ENCODE results near the gene CALHM6. TPM values are rescaled to one million over a fixed set of nuclear protein-coding genes. Genes with fewer than 3 reads are reported as not detected.
"Not testable (repeated sequence)": the region's sequence is repeated elsewhere in the genome, so short reads cannot be mapped to it uniquely, and the experiment has no call there.

The CALHM6 gene
- total RNA-seq, 1 donor from 2014 or later = not detected

DNA sequence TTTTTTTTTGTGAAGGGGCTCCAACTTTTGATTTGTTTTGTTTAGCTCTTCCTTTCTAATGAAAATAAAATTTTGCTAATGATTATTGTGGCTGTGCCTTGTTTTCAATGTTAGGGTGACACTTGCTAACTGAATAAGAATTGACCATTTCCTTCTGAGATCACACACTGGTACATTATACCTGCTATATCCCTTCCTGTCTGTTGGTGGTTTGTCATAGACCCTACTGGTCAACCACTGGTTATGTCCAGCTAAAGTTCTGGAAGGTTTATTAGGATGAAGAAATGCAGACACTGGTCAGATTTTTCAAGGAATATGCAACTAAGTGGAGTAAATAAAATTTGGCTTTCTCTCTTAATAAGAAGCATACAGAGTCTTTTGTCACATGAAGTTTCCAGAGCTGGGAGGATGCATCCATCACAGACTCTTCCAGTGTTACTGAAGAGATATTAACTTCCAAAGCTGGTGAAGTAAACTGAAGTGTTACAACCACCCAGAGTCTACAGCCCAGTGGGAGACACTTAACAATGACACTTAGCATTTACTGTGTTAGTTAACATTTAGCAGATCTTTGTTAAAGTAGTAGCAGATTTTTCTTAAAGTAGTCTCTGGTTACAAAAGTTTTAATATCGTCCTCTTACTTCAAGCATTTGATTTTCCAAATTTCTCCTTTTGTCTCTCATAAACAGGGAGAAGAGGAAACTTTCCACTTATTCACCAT, 30.6 kb downstream of the CALHM6 start:
- H3K9me3 ChIP-seq = no peaks in the 10 kb centered on the region
- no peaks in the 10 kb centered on the region for H3K36me3 ChIP-seq
- H3K27me3 ChIP-seq = no peaks in the 10 kb centered on the region
- intact Hi-C loops (cut with DNase I) = no loop called here
- H3K4me1 ChIP-seq = no peaks in the 10 kb centered on the region
- no peak overlapping the region for H3K27ac ChIP-seq
- DNase-seq (ENCODE audit: low spot score in 2 of 2) = no peak
- no peak overlapping the region for H3K4me3 ChIP-seq
- TF ChIP-seq, protein P1, sequence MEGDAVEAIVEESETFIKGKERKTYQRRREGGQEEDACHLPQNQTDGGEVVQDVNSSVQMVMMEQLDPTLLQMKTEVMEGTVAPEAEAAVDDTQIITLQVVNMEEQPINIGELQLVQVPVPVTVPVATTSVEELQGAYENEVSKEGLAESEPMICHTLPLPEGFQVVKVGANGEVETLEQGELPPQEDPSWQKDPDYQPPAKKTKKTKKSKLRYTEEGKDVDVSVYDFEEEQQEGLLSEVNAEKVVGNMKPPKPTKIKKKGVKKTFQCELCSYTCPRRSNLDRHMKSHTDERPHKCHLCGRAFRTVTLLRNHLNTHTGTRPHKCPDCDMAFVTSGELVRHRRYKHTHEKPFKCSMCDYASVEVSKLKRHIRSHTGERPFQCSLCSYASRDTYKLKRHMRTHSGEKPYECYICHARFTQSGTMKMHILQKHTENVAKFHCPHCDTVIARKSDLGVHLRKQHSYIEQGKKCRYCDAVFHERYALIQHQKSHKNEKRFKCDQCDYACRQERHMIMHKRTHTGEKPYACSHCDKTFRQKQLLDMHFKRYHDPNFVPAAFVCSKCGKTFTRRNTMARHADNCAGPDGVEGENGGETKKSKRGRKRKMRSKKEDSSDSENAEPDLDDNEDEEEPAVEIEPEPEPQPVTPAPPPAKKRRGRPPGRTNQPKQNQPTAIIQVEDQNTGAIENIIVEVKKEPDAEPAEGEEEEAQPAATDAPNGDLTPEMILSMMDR (IDR thresholded peaks at IDR 0.05) = no peak

DNA sequence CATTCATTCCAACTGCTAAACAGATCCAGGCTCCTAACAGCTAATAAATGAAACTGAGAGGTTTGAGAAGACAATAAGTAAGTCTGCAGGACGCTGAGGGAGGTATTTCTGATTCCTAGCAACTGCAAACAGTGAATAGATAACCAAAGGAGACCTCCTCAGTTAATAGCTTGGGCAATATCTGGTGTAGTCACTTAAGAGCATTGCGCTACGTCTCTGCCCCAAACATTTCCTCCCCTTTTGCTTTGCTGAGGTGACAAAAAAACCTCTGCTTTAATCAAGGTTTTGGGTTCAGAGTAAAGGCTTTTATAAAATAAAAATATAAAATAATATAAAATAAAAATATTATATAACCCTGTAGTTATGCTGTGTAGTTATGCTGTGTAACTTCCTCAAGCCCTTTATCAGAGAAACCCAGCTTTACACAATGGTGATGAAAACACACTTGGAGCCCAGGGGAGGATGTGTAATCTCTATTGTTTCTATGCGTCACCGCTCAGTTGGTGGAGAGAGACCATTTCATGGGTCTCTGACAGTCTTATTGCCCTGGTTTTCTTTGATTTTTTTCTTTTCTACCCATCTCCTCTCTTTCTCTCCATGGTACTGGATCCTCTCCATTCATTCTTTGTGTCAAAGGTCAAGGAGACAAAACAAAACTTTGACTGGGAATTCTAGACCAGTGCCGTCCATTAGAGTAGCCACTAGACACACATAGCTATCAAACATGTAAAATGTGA, 31.3 kb downstream of the CALHM6 start:
- H3K27ac ChIP-seq = no peak overlapping the region
- TF ChIP-seq, protein P1 (IDR thresholded peaks at IDR 0.05) = no peak

DNA sequence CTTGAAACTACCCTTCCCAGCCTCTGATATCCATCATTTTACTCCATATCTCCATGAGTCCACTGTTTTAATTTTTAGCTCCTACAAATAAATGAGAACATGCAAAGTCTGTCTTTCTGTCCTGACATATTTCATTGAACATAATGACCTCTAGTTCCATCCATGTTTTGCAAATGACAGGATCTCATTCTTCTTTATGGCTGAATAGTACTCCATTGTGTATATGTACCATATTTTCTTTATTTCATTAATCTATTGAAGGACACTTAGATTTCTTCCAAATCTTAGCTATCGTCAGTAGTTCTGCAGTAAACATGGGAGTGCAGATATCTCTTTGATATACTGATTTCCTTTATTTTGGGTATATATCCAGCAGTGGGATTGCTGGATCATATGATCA, 34.0 kb downstream of the CALHM6 start:
- DNase-seq (ENCODE audit: low spot score in 2 of 2); H3K4me1 ChIP-seq; H3K36me3 ChIP-seq; H3K4me3 ChIP-seq; H3K27me3 ChIP-seq; H3K9me3 ChIP-seq; intact Hi-C loops (cut with DNase I); H3K27ac ChIP-seq: not testable (repeated sequence)

More for the DNA sequence above, 31.3 kb downstream of the CALHM6 start:
- intact Hi-C loops (cut with DNase I) = no loop called here
- H3K27me3 ChIP-seq = no peaks in the 10 kb centered on the region
- DNase-seq (ENCODE audit: low spot score in 2 of 2) = no peak
- no peaks in the 10 kb centered on the region for H3K9me3 ChIP-seq
- no peaks in the 10 kb centered on the region for H3K36me3 ChIP-seq
- no peaks in the 10 kb centered on the region for H3K4me1 ChIP-seq
- no peak overlapping the region for H3K4me3 ChIP-seq

DNA sequence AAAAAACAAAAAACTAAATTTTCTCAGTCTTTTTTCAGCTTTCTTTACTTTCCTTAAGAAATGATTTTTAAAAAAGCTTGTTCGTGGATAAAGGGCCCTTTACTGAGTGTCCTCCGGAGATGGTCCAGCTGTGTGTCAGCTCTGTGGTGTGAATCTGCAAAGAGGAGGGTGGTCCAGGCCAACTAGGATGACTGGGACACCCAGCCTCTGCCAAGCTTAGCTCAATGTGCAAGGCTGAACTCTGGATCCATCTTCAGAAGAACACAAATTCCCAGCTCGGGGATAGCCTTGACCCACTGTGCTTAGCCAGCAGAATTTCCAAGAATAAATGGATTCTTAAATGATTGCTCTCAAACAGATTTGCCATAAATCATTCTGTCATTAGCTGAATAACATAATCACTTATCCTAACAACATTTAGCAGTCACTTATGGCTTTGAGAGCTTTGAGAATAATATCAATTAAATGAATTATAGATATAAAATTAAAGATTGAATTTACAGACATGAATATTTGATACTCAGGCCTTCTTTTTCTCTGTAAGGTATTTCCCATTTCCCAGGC, 36.0 kb downstream of the CALHM6 start:
- H3K4me3 ChIP-seq = no peak overlapping the region
- TF ChIP-seq, protein P1 (IDR thresholded peaks at IDR 0.05) = no peak
- no peaks in the 10 kb centered on the region for H3K36me3 ChIP-seq
- no peak overlapping the region for H3K27ac ChIP-seq
- intact Hi-C loops (cut with DNase I) = no loop called here
- no peaks in the 10 kb centered on the region for H3K9me3 ChIP-seq
- DNase-seq (ENCODE audit: low spot score in 2 of 2) = no peak
- no peaks in the 10 kb centered on the region for H3K27me3 ChIP-seq
- H3K4me1 ChIP-seq = no peaks in the 10 kb centered on the region

DNA sequence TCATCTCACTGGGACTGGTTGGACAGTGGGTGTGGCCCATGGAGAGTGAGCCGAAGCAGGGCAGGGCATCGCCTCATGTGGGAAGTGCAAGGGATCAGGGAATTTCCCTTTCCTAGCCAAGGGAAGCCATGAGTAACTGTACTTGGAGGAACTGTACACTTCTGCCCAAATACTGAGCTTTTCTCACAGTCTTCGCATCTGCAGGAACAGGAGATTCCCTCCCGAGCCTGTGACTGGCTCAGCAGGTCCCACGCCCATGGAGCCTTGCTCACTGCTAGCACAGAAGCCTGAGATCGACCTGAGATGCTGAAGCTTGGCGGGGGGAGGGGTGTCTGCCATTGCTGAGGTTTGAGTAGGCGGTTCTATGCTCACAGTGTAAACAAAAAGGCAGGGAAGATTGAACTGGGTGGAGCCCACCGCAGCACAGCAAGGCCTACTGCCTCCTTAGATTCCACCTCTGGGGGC, 39.8 kb downstream of the CALHM6 start:
- no peak overlapping the region for H3K4me3 ChIP-seq
- no peaks in the 10 kb centered on the region for H3K36me3 ChIP-seq
- no peak for DNase-seq (ENCODE audit: low spot score in 2 of 2)
- TF ChIP-seq, protein P1 (IDR thresholded peaks at IDR 0.05) = no peak
- H3K27me3 ChIP-seq = no peaks in the 10 kb centered on the region
- H3K27ac ChIP-seq = no peak overlapping the region
- intact Hi-C loops (cut with DNase I) = no loop called here
- H3K9me3 ChIP-seq = no peaks in the 10 kb centered on the region
- no peaks in the 10 kb centered on the region for H3K4me1 ChIP-seq

DNA sequence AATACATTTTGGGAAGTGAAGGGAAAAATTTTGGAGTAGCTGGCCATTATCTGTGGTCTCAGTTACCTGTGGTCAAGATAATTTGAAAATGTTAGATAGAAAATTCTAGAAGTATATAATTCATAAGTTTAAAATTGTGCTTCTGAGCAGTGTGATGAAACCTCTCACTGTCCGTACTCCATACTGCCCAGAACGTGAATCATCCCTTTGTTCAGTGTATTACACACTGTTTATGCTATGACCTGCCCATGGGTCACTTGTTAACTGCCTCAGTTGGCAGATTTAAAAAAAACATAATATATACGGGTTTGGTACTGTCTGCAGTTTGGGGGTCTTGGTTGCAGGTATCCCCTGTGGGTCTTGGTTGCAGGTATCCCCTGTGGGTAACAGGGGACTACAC, 46.1 kb downstream of the CALHM6 start:
- H3K9me3 ChIP-seq = no peaks in the 10 kb centered on the region
- TF ChIP-seq, protein P1 (IDR thresholded peaks at IDR 0.05) = no peak
- H3K4me3 ChIP-seq = no peak overlapping the region
- DNase-seq (ENCODE audit: low spot score in 2 of 2) = no peak
- H3K4me1 ChIP-seq = no peaks in the 10 kb centered on the region
- H3K27me3 ChIP-seq = no peaks in the 10 kb centered on the region
- intact Hi-C loops (cut with DNase I) = no loop called here
- H3K36me3 ChIP-seq = no peaks in the 10 kb centered on the region
- no peak overlapping the region for H3K27ac ChIP-seq
